ENCODE data around the gene ZEB2.

Gene ZEB2

DNA sequence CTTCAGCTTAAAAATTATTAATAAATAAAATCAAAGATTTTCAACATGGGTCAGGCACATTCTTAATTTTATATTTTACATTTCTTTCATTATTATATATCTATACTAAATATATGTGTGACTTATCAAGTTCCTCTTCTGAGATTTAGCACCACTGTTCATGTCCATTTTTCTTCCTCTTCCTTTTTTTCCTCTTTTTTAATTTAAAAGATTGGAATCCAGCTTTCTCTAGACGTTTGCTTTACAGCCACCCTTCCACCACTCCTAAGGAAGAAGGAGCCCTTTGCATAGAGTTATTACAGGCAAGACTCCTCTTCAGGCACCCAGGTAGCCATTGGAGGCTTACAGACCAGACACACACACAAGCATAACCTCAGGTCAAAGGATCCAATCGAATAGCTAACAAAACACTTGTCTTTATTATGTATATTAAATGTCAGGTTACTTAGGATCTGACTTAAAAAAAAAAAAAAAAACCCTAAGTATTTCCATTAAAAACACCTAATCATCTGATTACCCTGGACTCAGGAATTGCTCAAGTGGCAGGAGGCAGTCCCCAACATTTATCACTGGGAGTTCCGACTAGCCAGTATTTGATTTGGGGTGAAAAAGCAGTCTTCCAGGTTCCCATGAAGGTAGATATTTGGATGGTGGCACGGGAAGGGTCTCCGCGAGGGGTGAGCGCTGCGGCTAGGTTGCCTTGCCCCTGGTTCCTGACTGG lies 2.4 kb upstream of the ZEB2 start:
- peak overlapping the region; percentile 47; the same call in 1 of the 2 replicates for H3K9ac ChIP-seq (ENCODE audit: low read depth, low read length)
- peaks cover 23% of the 10 kb centered on the region for H3K4me1 ChIP-seq (ENCODE audit: insufficient read depth, low read length)
- H3K9me3 ChIP-seq (ENCODE audit: control insufficient read depth, insufficient read depth, low read length) = no peaks in the 10 kb centered on the region
- H3K36me3 ChIP-seq (ENCODE audit: insufficient read depth, low read length) = no peaks in the 10 kb centered on the region

DNA sequence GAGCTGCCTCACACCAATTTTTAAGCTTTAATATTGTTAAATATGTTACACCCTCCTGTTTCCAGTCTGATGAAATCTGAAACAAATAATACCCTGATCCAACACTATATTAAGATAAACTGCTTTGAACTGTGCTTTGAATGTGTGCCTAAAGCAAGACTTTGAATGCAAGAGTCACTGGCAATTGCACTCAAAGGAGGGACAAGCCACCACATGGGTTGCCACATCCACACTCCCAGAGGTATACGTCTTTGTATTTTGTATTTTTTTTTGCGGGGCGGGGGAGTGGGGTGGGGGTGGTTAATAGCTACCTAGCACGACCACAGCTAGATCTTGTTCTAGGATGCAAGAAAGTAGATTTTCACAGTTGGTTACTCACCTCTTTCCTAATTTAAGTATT lies 1.8 kb upstream of the ZEB2 start:
- Histone ChIP-seq H3K4me1 (ENCODE audit: insufficient read depth, low read length) (peaks cover 23% of the 10 kb centered on the region), H3K36me3 (ENCODE audit: insufficient read depth, low read length) (no peaks in the 10 kb centered on the region), H3K9me3 (ENCODE audit: control insufficient read depth, insufficient read depth, low read length) (no peaks in the 10 kb centered on the region), H3K9ac (ENCODE audit: low read depth, low read length) (no peak overlapping the region)

DNA sequence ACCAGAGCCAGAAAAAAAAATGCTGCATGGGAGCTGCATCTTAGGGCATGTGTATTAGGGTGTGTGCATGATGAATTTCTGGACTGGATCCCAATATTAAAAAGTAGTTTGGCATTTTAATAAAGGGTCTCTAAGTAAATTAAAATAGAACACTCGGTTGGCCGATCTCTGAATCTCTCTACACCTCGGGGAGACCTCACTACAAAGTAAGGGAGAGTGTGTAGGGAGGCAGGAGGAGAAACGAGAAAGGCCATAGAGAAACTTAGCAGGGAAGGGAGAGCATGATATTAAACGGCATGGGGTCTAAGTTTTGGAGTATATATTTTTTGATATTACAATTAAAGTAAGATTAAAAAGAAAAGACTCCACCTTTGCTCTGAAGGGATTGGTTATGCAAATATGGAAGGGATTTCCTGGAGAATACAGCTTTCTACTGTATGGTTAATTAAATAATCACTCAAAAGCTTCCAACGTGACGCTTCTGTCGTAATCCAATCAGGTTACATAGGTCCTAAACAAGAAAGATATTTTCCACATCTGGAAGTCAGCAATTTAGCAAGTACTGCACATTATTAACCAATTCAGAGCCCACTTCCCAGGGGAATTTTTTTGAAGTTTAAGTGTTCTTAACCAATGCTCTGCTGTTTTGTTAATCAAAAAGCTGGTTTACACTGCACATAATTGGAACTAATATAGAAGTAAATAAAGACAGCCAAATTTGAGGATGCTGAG lies 1.0 kb upstream of the ZEB2 start:
- peaks cover 23% of the 10 kb centered on the region for H3K4me1 ChIP-seq (ENCODE audit: insufficient read depth, low read length)
- no peaks in the 10 kb centered on the region for H3K9me3 ChIP-seq (ENCODE audit: control insufficient read depth, insufficient read depth, low read length)
- H3K36me3 ChIP-seq (ENCODE audit: insufficient read depth, low read length) = no peaks in the 10 kb centered on the region
- no peak overlapping the region for H3K9ac ChIP-seq (ENCODE audit: low read depth, low read length)

DNA sequence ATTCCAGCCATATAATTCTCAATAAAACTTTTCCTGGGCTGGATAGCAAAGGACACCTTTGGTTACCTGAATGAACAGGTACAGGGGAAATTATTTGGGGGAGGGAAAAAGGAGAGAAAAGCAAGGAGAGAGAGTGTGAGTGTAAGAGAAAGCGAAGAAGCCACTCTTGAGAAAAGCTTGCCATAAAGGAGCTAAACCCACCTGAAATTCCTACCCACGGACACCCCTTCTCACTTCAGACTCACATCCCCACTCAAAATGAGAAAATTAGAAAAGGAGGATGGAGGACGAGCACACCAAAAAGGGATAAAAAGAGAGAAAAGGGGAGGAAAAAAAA lies 354 bp downstream of the ZEB2 start:
- H3K4me1 ChIP-seq (ENCODE audit: insufficient read depth, low read length) = peaks cover 22% of the 10 kb centered on the region
- H3K9ac ChIP-seq (ENCODE audit: low read depth, low read length) = peak overlapping the region; percentile 59; the same call in 1 of the 2 replicates
- H3K36me3 ChIP-seq (ENCODE audit: insufficient read depth, low read length) = no peaks in the 10 kb centered on the region
- no peaks in the 10 kb centered on the region for H3K9me3 ChIP-seq (ENCODE audit: control insufficient read depth, insufficient read depth, low read length)

DNA sequence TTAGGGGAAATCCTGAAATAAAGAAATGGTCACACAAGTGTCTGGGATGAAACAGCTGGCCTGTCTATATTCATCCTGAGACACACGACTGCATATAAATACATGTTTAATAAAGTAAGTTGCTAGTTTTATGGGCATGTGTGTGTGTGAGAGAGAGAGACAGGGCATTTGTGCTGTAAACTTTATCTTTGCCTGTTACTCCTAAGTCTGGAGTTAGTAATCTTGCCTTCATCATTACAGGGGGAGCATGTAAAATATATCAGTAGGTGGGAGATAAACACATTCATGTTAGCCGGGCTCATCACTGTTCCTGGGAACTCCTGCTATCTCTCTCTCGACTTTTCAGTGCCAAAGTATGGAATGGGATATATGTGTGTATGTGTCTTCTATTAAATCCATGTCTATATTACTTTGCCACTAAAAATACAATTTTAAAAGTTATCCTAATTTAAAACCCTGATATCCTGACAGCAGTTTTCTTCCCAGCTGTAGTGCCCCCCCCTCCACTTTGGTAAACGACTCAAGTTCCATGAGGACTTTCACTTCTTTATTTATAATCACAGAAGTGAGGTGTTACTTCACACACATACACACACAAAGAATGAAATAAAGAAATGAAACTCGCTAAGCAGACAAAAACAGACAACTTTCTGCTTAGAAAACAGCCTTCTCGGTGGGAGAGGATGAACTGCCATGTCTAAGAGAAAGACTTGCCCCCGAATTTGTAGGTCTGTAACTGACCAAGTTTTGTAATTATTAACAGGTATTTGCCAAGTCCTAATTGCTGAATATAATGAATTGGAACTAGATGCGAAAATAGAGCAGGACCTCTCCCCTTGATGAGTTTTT lies 947 bp downstream of the ZEB2 start:
- Histone ChIP-seq H3K9ac (ENCODE audit: low read depth, low read length) (peak overlapping the region; percentile 59), H3K4me1 (ENCODE audit: insufficient read depth, low read length) (peaks cover 27% of the 10 kb centered on the region), H3K36me3 (ENCODE audit: insufficient read depth, low read length) (no peaks in the 10 kb centered on the region), H3K9me3 (ENCODE audit: control insufficient read depth, insufficient read depth, low read length) (no peaks in the 10 kb centered on the region)

DNA sequence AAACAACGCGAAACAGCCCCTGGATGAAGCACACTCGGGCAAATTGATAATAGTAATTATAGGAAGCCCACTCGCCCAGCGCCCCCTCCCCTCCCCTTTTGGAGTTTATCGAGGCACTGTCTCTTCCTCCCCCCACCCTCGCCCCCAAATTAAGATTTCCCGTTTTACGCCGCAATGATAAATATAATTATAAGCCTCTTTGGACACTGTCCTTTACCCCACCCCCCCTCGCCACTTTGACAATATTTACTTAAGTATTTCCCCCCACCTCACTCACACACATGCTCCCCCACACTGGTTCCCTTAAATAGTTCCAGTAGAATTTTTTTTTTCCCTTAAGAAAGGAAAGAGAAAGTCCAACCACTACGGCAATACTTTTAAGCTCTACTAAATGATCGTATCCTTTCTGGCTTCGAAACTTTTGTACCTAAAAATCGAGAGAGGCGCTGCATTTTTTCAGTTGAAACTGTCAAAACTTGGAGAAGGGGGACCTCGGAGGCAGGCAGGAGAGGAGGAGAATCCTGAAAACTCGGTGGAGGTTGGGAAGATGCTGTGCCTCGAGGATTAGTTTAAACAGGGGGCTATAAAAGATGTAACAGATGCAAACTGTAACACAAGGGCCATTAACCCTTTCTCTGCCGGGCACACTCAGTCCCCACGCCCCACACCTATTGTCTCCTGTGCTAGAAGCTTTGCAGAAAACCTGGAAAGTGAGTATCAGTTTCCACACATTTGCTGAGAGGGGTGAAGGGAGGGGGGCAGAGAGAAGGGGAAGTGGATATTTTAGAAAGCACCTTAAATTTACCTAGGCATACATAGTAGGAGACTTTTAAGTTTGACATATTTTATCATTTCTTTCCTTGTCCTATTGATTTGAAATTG lies 1.8 kb downstream of the ZEB2 start:
- no peaks in the 10 kb centered on the region for H3K36me3 ChIP-seq (ENCODE audit: insufficient read depth, low read length)
- peaks cover 28% of the 10 kb centered on the region for H3K4me1 ChIP-seq (ENCODE audit: insufficient read depth, low read length)
- peak overlapping the region; percentile 76; the same call in 1 of the 2 replicates for H3K9ac ChIP-seq (ENCODE audit: low read depth, low read length)
- H3K9me3 ChIP-seq (ENCODE audit: control insufficient read depth, insufficient read depth, low read length) = no peaks in the 10 kb centered on the region

DNA sequence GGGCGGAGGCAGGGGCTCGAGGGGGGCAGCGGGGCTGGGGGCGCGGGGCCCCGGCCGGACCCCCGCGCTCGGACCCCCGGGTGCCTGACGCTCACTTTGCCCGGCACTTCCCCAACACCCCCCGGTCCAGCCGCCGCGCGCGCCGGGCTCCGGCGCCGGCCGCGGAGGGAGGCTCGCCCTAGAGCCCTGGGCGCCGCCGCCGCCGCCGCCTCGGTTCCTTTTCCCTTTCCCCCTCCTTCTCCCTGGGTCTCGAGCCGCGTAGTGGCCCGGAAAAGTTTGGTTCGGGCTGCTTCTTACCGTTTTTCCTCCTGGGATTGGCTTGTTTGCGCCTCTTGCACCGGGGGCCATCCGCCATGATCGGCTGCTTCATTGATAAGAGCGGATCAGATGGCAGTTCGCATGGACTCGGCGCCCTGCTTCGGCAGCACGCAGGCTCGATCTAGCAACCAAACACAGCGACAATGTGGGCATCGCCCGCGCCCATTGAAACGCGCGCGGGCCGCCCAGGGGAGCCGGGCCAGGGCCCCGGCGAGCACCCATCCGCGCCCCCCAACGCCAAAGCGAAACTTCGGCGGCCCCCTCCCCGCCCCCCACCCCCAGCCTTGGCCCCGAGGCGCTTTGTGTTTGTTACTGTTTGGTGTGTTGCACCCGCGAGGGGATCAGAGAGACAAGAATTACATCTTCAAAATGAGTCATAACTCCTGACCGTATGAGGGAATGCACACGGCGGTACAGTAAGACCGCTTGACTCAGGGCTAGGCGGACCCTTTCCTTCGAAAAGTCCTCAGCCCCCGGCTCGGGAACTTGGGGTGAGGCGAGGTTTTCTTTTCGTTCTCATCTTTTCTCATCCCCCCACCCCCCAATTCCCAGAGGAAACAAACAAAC lies 2.7 kb downstream of the ZEB2 start:
- Histone ChIP-seq H3K36me3 (ENCODE audit: insufficient read depth, low read length) (no peaks in the 10 kb centered on the region), H3K9ac (ENCODE audit: low read depth, low read length) (peak overlapping the region; percentile 76), H3K9me3 (ENCODE audit: control insufficient read depth, insufficient read depth, low read length) (no peaks in the 10 kb centered on the region), H3K4me1 (ENCODE audit: insufficient read depth, low read length) (peaks cover 36% of the 10 kb centered on the region)

DNA sequence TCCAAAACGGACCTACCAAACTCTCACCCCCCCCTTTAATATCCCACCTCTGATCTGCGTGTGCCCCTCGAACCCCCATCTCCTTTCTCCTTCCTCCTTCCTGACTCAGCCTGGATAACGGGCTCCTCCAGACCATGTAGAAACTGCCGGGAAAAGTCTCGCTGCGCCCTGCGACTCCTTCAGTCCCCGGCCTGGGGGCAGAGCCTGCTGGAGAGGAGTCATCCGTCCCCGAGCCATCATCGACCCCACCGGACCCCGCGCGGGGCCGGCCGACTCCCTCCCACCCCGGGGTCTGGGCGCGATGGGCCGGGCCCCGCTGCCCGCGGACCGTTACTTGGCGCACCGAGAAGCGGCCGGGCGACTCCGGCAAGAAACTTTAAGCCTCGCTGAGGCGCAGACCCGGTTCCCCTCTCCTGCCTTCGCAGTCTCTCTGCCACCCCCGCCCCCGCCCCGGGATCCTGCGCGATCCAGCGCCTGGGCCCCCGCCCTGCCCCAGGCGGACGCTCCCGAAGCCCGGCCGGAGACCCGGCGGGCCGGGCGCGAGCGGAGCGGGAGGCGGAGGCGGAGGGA lies 3.4 kb downstream of the ZEB2 start:
- Histone ChIP-seq H3K4me1 (ENCODE audit: insufficient read depth, low read length) (peaks cover 41% of the 10 kb centered on the region), H3K9ac (ENCODE audit: low read depth, low read length) (peak overlapping the region; percentile 56; the same call in 1 of the 2 replicates), H3K9me3 (ENCODE audit: control insufficient read depth, insufficient read depth, low read length) (no peaks in the 10 kb centered on the region), H3K36me3 (ENCODE audit: insufficient read depth, low read length) (no peaks in the 10 kb centered on the region)

DNA sequence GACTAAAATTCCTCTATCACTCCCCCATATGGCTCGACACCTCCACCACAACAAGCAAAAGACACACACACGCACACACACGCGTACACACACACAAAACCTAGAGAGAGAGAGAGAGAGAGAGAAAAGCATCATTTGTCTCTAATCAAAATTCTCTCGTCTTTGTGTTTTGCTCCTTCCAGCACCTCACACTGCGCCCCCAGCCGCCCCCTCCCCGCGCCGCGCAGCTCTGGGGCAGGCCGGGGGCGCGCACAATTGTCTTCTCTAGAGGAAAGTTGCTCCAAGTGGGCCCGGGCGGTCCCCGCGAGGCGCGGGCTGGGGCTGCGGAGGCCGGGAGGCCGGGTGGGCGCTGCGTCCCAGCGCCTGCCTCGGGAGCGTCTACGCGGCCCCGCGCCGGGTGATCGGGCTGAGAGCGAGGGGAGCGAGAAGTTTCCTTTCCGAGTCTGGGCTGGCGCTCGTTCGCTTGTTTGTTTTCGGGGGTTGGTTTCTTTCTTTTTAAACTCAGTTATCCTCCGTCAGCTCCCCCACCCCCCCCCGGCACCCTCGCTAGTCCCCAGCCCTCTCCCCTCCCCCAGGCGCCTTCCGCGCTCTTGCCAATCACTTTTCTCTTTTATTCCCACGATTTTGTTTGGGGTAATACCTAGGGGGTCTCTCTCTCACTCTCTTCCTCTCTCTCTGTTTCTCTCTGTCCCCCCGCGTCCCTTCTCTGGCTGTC lies 4.1 kb downstream of the ZEB2 start:
- no peaks in the 10 kb centered on the region for H3K9me3 ChIP-seq (ENCODE audit: control insufficient read depth, insufficient read depth, low read length)
- peaks cover 41% of the 10 kb centered on the region for H3K4me1 ChIP-seq (ENCODE audit: insufficient read depth, low read length)
- H3K36me3 ChIP-seq (ENCODE audit: insufficient read depth, low read length) = no peaks in the 10 kb centered on the region
- peak overlapping the region; percentile 64; the same call in 1 of the 2 replicates for H3K9ac ChIP-seq (ENCODE audit: low read depth, low read length)

DNA sequence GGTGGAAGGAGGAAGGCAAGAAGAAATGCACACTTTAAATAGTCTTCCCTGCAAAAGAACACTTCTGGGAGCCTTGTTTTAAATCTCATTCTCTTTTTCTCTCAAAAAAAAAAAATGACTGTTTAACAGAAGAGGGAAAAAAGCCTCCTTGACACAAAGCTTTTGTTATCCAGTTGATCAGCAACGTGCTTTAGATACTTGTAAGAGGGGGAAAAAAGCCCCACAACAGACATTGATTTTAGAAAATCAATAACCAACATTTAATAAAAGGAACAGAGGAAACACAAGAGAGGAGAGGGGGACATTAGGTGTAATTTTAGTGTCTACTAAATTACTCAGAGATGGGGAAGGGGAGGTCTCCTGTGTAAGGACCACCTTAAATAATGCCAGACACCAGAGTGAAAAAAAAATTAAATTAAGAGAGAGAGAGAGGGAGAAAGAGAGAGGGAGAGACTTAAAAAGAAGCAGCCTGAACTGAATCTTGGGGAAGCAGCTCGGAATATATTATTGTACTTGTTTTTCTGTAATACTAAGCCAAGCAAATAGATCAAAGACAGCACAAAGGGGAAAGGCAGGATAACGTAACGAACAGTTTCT lies 4.7 kb downstream of the ZEB2 start:
- H3K36me3 ChIP-seq (ENCODE audit: insufficient read depth, low read length) = no peaks in the 10 kb centered on the region
- peak overlapping the region; percentile 64; the same call in 1 of the 2 replicates for H3K9ac ChIP-seq (ENCODE audit: low read depth, low read length)
- peaks cover 38% of the 10 kb centered on the region for H3K4me1 ChIP-seq (ENCODE audit: insufficient read depth, low read length)
- no peaks in the 10 kb centered on the region for H3K9me3 ChIP-seq (ENCODE audit: control insufficient read depth, insufficient read depth, low read length)

DNA sequence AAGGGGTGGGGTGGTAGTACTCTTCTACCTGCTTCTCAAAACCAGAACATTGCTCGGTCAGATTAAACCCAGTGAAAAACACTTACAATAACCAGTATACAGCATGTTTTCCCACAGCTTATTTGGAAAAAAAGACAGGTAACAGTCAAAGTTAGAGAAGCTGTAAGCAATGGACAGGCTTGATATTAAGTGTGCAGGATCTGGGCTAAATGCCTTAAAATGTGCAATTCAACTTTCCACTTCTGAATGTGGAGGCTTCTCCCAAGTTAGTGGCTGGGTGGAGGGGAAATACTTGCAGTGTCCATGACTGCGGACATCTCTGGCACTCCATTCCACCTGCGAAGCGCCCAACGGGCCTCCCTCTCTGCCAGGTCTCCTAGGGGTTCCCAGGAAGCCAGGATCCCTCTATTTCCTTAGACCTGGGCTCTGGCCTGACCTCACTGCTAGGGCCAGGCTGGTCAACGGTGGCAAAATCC lies 5.3 kb downstream of the ZEB2 start:
- Histone ChIP-seq H3K9me3 (ENCODE audit: control insufficient read depth, insufficient read depth, low read length) (no peaks in the 10 kb centered on the region), H3K4me1 (ENCODE audit: insufficient read depth, low read length) (peaks cover 41% of the 10 kb centered on the region), H3K36me3 (ENCODE audit: insufficient read depth, low read length) (no peaks in the 10 kb centered on the region), H3K9ac (ENCODE audit: low read depth, low read length) (no peak overlapping the region)

Measured in ES-I3 (cell line).